ENCODE results near the gene AARS1.

DNA sequence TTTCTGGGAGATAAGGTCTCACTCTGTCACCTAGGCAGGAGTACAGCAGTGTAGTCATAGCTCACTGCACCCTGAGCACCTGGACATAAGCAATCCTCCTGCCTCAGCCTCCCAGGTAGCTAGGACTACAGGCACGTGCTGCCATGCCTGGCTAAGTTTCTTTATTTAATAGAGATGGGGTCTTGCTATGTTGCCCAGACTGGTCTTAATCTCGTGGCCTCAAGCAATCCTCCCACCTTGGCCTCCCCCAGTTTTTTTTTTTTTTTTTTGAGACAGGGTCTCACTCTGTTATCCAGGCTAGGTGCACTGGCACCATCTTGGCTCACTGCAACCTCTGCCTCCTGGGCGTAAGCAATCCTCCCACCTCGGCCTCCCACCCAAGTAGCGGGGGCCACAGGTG lies 30.8 kb upstream of the AARS1 start:
- TF ChIP-seq EZH2 (IDR thresholded peaks at IDR 0.05; ENCODE audit: low read length): no peak
- TF ChIP-seq, protein P1, sequence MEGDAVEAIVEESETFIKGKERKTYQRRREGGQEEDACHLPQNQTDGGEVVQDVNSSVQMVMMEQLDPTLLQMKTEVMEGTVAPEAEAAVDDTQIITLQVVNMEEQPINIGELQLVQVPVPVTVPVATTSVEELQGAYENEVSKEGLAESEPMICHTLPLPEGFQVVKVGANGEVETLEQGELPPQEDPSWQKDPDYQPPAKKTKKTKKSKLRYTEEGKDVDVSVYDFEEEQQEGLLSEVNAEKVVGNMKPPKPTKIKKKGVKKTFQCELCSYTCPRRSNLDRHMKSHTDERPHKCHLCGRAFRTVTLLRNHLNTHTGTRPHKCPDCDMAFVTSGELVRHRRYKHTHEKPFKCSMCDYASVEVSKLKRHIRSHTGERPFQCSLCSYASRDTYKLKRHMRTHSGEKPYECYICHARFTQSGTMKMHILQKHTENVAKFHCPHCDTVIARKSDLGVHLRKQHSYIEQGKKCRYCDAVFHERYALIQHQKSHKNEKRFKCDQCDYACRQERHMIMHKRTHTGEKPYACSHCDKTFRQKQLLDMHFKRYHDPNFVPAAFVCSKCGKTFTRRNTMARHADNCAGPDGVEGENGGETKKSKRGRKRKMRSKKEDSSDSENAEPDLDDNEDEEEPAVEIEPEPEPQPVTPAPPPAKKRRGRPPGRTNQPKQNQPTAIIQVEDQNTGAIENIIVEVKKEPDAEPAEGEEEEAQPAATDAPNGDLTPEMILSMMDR (optimal IDR thresholded peaks at IDR 0.05 in 1 of 3, IDR thresholded peaks at IDR 0.05 in 1 of 3, conservative IDR thresholded peaks at IDR 0.05 in 1 of 3; ENCODE audit: extremely low read depth in 1 of 3, insufficient read depth in 2 of 3, low read length in 3 of 3): no peak

Measured in keratinocyte (primary cell).